ENCODE measurements around the gene MTCL3.

The MTCL3 gene

GRCh38 chr6:127496471-127496870 lies 22.7 kb downstream of the MTCL3 start:
- H3K4me1 Mint-ChIP-seq (ENCODE audit: unreplicated experiment) = peaks cover 7% of the 10 kb centered on the region
- no peaks in the 10 kb centered on the region for H3K9me3 Mint-ChIP-seq (ENCODE audit: unreplicated experiment)
- H3K27ac Mint-ChIP-seq (ENCODE audit: unreplicated experiment) = no peak overlapping the region
- peaks cover 6% of the 10 kb centered on the region for H3K36me3 Mint-ChIP-seq (ENCODE audit: low read depth, unreplicated experiment)
- H3K4me3 Mint-ChIP-seq (ENCODE audit: unreplicated experiment) = no peak overlapping the region
- DNase-seq (ENCODE audit: low spot score) = no peak
- no peak for TF ChIP-seq CTCF (IDR thresholded peaks at IDR 0.05; ENCODE audit: unreplicated experiment)
- H3K27me3 Mint-ChIP-seq (ENCODE audit: unreplicated experiment) = no peaks in the 10 kb centered on the region

- DNase-seq (ENCODE audit: low spot score) = no peak
- Mint-ChIP-seq H3K4me3 (ENCODE audit: unreplicated experiment) (no peak overlapping the region), H3K9me3 (ENCODE audit: unreplicated experiment) (no peaks in the 10 kb centered on the region), H3K36me3 (ENCODE audit: low read depth, unreplicated experiment) (peaks cover 16% of the 10 kb centered on the region), H3K27ac (ENCODE audit: unreplicated experiment) (no peak overlapping the region), H3K4me1 (ENCODE audit: unreplicated experiment) (peaks cover 7% of the 10 kb centered on the region), H3K27me3 (ENCODE audit: unreplicated experiment) (no peaks in the 10 kb centered on the region)
- TF ChIP-seq CTCF (IDR thresholded peaks at IDR 0.05; ENCODE audit: unreplicated experiment) = no peak
These were observed 24.8 kb downstream of the MTCL3 start for GRCh38 chr6:127494240-127494767.

GRCh38 chr6:127489248-127489647 lies 29.9 kb downstream of the MTCL3 start:
- no peak for TF ChIP-seq CTCF (IDR thresholded peaks at IDR 0.05; ENCODE audit: unreplicated experiment)
- H3K27me3 Mint-ChIP-seq (ENCODE audit: unreplicated experiment) = no peaks in the 10 kb centered on the region
- no peak overlapping the region for H3K27ac Mint-ChIP-seq (ENCODE audit: unreplicated experiment)
- no peak overlapping the region for H3K4me3 Mint-ChIP-seq (ENCODE audit: unreplicated experiment)
- H3K4me1 Mint-ChIP-seq (ENCODE audit: unreplicated experiment) = peaks cover 3% of the 10 kb centered on the region
- no peak for DNase-seq (ENCODE audit: low spot score)
- no peaks in the 10 kb centered on the region for H3K9me3 Mint-ChIP-seq (ENCODE audit: unreplicated experiment)
- H3K36me3 Mint-ChIP-seq (ENCODE audit: low read depth, unreplicated experiment) = peaks cover 20% of the 10 kb centered on the region

- Mint-ChIP-seq H3K27ac (ENCODE audit: unreplicated experiment) (no peak overlapping the region), H3K4me3 (ENCODE audit: unreplicated experiment) (no peak overlapping the region), H3K36me3 (ENCODE audit: low read depth, unreplicated experiment) (peaks cover 18% of the 10 kb centered on the region), H3K9me3 (ENCODE audit: unreplicated experiment) (no peaks in the 10 kb centered on the region), H3K4me1 (ENCODE audit: unreplicated experiment) (no peaks in the 10 kb centered on the region), H3K27me3 (ENCODE audit: unreplicated experiment) (no peaks in the 10 kb centered on the region)
- no peak for DNase-seq (ENCODE audit: low spot score)
- TF ChIP-seq CTCF (IDR thresholded peaks at IDR 0.05; ENCODE audit: unreplicated experiment) = no peak
These were observed 32.2 kb downstream of the MTCL3 start for GRCh38 chr6:127486934-127487333.

GRCh38 chr6:127484212-127484863 lies 34.8 kb downstream of the MTCL3 start:
- no peak for DNase-seq (ENCODE audit: low spot score)
- Mint-ChIP-seq H3K27me3 (ENCODE audit: unreplicated experiment) (no peaks in the 10 kb centered on the region), H3K4me1 (ENCODE audit: unreplicated experiment) (no peaks in the 10 kb centered on the region), H3K27ac (ENCODE audit: unreplicated experiment) (no peak overlapping the region), H3K4me3 (ENCODE audit: unreplicated experiment) (no peak overlapping the region), H3K36me3 (ENCODE audit: low read depth, unreplicated experiment) (peaks cover 8% of the 10 kb centered on the region), H3K9me3 (ENCODE audit: unreplicated experiment) (no peaks in the 10 kb centered on the region)
- TF ChIP-seq CTCF (IDR thresholded peaks at IDR 0.05; ENCODE audit: unreplicated experiment) = no peak
